CD4-positive, alpha-beta T cell treated with Interleukin-6 for 4 hours (primary cell): ENCODE data around the gene RPL3.
"Not testable (repeated sequence)": the region's sequence is repeated elsewhere in the genome, so short reads cannot be mapped to it uniquely, and the experiment has no call there.

Experiments
- DNase-seq: peaks from one replicate; pipeline ENCODE4 v3.0.0-alpha.2; 2020; ENCODE audit warnings: mixed read lengths

The RPL3 gene

DNA sequence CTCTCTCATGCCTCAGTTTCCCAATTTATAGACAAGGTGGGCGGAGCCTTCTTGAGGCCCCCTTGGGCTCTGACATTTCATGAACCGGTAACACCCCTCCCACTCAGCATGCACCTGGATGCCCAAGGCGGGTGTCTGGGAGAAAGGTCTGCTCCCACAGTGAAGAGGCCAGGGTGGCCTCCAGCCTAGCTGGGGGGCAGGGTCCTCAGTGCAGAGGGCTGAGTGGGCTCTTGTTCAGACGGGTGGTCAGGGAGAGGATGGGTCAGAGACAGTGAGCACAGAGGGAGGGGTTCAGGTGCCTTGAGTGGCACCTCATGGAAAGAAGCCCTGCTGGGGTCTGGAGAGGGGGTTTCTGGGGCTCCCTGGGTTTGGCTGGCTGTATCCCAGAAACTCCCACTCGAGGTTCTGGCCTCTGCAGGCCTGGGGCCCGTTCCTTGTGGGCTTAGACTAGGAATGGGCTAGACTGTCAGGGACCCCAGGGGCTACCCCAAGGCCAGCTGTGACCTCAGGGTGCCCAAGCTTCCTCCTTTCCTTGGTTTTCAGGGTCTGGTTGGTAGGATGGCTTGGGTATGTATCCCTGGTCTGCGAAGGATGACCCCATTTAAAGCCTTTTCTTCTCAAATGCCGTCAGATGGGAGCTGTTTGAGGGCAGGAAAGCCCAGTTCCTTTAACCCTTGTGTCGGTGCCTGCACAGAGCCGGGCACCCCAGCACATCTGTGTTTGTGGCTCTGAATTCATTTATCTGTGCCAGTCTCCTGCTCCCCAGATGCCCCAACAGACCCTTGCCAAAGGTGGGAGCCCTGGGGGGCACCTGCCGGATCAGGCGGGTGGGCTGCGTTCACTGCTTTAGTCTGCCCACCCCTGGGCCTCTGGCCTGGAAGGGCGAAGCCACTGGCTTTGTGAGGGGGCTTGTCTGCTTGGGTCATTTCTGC lies 31.6 kb upstream of the RPL3 start:
- no peak for DNase-seq

DNA sequence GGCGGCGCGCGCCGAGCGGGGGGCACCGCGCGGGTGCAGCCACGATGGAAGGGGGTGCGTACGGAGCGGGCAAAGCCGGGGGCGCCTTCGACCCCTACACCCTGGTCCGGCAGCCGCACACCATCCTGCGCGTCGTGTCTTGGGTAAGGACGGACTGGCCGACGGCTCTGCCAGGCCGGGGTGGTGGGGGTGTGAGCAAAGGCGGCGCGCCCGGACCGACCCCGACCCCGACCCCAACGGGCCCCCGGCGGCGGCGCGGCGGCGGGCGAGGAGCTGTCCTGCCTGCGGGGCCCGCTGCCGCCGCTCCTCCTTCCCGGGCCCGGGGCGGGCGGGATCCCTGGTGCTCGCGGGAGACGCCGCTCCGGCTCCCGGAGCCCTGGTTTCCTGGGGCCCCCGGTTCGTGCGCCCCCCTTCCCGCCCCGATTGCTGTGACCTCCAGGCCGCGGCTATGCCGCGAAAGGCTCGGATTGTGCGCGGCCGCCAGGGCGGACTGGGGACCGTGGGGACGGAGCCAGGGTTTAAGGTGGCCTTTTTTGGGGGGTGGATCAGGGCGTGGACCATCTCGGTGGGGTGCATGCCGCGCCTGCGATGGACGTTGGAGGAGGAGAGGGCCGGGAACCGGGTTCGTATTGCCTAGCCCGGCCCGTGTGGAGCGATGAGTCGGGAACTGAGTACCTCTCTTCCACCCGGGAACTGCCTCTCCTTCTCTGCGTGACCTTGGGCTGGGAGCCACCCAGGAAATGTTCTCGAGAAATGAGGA lies 30.7 kb upstream of the RPL3 start, which contains the start of gene SYNGR1:
Gene SYNGR1 (plus strand): TSS at position 25 of the 760 bp plus-strand sequence. CDS start 20 bp downstream, at position 45.
- peak; percentile 13 for DNase-seq

DNA sequence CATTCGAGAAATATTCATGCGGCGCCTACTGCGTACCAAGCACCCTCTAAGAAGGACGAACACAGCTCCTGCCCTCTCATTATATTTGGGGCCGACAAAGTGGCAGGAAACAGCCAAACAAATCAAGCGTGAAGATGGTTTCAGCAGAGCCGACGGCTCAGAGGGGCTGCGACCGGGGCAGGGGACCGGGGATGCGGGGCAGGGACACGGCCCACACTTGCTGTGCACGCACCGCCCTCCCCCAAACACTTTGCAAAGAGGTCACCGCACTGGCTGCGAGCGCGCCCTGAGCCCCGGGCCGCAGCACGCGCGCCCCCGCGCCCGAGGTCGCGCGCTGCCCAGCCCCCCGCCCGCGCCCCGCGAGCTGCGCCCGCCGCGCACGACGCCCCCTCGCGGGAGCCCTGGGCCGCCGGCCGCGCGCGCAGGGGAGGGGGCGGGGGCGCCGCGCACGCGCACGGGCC lies 30.1 kb upstream of the RPL3 start:
- DNase-seq = peak; percentile 28

DNA sequence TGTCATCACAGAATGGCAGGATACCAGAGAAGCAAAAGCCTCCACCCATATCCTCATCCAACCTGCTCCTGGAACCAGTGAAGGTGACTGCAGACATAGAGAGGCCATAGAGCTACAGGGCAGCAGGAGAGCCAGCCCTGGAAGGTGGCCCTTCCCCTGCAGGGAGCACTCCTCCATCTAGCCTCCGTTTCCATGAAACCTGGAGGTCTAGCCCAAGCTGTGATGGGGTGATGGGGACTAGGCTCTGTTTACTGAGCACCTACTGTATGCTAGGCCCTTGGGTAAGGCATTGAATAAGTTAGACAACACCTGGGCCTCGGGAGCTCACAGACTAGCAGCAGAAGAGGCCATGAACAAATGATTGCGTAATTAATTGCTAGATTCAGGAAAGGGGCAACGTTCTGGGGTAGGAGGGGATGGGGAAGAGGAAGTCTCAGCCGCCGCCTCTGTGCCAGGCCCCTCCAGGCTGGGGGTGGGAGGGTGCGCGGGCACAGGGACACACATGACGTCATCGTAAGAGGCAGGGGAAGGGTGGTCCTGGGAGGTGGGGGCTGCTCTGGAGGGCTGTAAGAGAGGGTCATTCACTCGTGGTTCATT lies 29.6 kb upstream of the RPL3 start:
- DNase-seq = no peak

DNA sequence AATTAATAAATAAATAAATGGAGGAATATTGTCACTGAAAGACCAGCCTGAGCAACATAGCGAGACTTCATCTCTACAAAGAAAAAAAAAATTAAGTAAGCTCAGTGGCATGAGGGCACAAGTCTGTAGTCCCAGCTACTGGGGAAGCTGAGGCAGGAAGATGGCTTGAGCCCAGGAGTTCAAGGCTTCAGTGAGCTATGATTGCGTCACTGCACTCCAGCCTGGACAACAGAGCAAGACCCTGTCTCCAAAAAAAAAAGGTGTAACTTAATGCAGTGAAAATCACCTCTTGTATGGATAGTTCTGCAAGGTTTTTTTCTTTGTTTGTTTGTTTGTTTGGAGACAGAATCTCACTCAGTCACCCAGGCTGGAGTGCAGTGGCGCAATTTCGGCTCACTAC lies 25.8 kb upstream of the RPL3 start:
- DNase-seq = no peak

DNA sequence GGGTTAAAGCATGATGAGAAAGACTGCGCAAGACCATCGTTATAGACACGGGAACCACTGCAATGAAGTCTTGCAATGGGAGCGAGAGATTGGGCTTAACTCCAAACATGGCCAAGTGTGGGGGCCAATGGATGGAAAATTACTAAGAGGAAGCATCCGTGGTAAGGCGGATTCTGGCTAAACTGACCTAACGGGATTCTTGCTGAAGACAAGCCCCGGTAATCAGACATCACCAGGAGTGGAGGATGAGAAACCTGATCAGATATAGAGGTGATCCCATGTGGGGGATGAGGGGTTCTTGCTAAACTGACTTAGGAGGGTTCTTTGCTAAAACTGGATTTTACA lies 24.6 kb upstream of the RPL3 start:
- DNase-seq = no peak

DNA sequence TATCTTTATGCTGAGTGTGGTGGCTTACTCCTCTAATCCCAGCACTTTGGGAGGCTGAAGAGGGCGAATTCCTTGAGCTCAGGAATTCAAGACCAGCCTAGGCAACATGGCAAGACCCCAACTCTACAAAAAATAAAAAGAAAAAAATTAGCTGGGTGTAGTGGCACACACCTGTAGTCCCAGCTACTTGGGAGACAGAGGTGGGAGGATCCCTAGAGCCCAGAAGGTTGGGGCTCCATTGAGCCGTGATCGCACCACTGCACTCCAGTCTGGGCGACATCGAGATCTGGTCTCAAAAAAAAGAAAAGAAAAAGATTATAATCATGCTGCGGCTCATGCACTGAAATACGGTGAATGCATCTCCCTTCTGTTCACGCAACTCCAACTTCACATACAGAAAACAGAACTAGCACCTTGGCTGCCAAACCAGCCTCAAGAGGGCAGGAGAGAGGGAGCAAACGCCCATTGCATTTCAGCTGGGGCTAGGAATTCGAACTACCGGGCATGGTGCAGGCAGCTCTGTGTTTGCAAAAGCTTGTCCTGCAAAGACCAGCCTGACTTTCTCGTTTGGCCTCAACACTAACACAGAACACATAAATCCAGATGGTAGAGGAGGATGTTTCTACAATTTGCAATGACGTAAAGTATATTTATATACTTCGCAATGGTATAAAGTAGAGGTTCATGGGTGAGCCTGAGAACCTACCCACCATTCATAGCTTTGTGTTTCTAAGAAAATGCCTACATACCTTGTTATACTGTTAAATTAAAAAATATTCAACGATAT lies 24.0 kb upstream of the RPL3 start:
- peak; percentile 67 for DNase-seq

DNA sequence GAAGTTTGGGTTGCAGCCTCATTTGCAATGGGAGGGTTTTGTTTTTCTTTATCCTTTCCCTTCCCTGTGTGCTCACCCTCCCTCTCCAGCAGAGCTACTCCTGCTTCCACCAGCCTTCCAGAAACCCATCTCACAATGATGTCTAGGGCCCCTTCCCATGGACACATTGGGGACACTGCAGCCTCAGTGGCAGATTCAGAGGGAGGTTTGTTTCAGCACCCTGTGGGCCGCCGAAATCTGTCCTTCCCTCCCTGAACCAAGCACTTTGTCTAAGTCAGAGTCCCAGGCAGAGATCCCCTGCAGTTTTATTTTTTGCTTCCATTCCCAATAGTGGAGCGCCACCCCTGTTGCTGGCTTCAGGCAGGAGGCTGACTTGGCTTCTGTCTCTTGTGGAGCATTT lies 21.8 kb upstream of the RPL3 start:
- no peak for DNase-seq

DNA sequence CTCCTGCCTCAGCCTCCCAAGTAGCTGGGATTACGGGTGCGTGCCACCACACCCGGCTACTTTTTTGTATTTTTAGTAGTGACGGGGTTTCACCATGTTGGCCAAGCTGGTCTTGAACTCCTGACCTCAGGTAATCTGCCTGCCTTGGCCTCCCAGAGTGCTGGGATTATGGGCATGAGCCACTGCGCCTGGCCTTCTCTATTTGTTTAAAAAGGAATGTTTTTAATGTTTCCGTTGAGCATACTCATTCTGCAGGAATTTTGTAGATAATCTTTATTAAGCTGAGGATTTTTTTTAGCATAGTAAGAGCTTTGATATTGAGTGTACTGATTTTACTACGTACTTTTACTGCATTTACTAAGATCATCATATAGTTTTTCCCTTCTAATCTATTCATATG lies 20.4 kb upstream of the RPL3 start:
- DNase-seq = not testable (repeated sequence)

DNA sequence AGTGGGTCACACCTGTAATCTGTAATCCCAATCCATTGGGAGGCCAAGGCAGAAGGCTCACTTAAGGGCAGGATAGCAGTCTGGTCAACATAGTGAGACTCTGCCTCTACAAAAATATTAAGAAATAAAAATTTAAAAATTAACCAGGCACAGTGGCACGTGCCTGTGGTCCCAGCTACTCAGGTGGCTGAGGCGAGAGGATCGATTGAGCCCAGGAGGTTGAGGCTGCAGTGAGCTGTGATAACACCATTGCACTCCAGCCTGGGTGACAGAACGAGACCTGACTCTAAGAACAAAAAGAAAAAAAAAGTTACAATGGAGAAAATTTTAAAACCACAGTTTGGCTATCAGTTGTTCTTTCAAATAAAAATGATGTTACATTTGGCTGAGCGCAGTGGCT lies 17.0 kb upstream of the RPL3 start:
- DNase-seq = no peak

DNA sequence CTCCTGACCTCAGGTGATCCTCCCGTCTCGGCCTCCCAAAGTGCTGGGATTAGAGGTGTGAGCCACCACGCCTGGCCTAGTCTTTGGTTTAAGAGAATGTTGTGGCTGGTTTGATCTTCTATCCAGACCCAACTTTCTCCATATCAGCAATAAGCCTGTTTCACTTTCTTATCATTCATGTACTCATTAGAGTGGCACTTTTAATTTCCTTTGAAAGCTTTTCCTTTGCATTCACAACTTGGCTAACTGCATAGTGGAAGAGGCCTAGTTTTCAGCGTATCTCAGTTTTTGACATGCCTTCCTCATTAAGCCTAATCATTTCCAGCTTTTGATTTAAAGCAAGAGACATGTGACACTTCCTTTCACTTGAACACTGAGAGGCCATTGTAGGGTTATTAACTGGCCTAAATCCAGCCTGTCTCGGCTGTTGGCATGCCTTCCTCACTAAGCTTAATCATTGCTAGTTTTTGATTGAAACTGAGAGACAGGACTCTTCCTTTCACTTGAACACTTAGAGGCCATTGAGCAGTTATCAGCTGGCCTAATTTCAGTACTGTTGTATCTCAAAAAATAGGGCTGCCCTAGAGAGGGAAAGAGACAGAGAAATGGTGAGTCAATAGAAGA lies 13.1 kb upstream of the RPL3 start:
- DNase-seq = no peak

DNA sequence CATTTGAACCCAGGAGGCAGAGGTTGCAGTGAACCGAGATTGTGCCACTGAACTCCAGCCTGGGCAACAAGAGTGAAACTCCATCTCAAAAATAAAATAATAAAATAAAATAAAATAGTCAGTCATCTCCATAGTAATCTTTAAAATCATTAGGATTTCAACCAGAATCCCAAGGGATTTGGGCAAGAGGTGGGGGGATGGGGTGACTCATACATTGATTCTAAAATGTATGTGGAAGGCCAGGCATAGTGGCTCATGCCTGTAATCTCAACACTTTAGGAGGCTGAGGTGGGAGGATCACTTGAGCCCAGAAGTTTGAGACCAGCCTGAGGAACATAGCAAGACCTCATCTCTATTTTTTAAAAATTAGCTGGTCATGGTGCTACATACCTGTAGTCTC lies 11.1 kb upstream of the RPL3 start:
- not testable (repeated sequence) for DNase-seq

DNA sequence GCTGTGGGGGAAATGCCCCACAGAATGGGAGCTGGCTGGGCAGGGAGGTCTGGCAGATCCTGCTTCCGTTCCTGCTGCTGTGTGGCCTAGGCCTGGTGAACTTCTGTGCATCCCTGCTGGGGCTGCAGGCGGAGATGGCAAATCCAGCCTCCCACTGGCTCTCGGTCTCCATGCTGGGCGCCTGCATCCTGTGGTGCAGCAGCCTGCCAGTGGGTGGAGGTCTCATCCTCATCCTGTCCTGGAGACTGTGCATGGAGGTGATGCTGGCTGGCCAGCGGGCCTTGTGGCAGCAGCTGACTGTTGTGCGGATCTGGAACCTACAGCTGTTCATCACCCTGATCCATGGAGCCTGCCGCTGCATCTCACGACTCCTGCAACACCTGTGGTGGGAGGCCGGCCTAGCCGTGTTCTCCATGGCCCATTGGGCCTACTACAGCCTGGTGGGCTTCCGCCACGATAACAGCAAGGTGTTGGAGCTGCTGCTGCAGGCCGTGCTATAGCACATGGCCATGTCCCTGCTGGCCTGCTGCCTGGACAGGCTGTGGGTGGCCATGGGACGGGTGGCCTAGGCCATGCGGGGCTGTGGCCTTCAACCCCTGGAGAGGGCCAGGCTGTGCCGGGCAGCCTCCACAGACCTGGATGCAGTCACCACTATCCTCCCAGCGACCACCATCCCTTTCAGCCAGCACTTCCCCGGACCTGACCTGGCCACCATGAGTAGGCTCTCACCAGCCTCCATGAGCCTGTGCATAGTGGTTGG lies 8.8 kb upstream of the RPL3 start:
- DNase-seq = no peak

DNA sequence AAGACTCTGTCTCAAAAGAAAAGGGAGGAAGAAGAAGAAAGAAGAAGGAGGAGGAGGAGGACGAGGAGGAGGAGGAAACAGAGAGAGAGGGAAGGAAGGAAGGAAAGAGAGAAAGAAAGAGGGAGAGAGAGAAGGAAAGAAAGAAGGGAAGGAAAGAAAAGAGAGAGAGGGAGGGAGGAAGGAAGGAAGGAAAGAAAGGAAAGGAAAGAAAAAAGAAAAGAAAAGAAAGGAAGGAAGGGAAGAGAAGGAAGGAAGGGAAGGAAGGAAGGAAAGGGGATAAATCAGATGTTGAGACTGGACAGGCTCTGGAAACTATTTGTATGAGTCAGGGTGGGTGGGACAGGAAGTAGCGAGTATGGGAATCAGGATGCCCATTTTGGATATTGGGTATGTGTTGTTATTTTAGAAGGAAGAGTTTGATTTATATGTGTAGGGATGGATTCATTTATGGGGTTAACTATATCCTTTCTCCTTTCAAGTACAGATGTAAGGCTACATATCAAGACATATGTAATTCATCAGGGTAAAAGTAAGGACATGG lies 6.0 kb upstream of the RPL3 start:
- DNase-seq = no peak

DNA sequence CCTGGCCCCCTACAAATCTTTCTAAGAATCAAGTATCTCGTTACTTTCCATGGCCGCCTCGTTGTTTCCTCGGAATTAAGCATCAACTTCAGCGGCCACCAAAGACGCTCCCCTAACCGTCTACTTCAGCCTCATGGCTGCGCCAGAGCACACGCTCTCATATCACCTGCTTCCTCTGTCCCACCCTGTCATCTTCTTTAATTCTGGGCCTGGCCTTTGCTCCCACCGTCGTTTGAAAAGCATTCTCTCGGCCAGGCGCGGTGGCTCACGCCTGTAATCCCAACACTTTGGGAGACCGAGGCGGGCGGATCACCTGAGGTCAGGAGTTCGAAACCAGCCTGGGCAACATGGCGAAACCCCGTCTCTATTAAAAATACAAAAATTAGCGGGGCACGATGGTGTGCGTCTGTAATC lies 1.2 kb upstream of the RPL3 start:
- not testable (repeated sequence) for DNase-seq

DNA sequence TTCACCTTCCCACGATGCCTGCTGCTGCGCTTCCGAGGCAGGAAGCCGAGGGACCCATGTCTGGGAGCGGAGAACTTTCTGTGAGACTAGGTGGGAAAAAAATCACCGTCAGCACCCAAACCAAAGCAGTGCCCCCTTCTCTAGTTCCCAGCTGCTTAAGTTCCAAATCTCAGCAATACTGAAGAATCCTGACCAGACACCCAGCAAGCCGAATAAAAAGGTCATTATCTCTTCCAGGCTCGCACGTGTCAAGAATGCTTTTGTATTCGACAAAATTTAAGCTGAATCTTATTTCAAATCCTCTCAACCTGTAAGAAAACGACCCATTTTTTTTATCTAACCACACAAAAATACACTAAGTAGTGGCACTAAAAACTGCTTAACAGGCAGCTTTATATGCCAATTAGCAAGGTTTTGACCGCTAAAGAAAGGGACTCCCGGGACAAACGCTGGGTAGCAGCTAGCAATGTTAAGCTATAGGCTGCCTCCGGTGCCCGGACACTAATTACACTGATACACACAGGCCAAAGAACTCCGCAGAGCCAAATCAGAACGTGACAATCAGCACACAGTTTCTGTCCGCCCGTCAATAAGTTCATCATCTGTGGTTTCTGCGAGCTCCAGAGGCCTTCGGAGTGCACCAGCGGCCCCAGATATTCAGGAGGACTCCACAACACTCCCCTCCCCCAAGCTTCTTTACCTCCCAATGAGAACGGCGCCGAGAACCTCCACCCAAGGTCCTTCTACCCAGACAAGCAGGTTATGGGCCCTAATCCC lies 728 bp downstream of the RPL3 start:
- peak; percentile 59 for DNase-seq

DNA sequence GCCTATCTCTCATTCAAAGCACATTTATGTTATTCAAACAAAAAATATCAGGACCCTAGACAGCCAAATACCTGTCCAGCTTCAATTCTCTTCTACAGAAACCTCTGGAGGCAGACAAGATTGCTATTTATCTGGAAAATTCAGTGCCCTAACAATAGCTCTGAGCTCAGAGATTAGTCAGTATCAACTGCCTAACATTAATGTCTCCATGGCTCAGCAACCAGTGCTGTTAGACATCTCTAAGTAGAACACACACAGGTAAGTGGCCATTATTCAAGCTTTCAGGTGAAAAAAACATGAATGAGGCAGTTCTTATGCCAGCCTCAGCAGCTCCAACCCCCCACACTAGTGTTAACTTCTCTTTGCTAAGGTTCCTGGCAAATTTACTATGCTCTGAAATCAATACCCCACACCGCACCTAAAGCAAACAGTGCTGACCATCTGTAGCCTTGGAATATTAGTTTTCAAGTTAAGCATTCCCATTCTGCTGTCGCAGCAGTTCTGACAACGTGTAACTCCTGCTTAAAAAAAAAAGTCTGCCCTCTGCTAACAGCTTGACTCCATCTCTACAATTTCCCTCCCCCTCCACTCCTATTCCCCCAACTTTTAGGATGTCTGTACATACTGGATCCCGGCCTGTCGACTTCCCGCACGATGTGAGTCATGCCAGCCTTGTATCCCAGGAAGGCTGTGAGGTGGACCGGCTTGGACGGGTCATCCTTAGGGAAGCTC lies 1.5 kb downstream of the RPL3 start:
- DNase-seq = no peak

DNA sequence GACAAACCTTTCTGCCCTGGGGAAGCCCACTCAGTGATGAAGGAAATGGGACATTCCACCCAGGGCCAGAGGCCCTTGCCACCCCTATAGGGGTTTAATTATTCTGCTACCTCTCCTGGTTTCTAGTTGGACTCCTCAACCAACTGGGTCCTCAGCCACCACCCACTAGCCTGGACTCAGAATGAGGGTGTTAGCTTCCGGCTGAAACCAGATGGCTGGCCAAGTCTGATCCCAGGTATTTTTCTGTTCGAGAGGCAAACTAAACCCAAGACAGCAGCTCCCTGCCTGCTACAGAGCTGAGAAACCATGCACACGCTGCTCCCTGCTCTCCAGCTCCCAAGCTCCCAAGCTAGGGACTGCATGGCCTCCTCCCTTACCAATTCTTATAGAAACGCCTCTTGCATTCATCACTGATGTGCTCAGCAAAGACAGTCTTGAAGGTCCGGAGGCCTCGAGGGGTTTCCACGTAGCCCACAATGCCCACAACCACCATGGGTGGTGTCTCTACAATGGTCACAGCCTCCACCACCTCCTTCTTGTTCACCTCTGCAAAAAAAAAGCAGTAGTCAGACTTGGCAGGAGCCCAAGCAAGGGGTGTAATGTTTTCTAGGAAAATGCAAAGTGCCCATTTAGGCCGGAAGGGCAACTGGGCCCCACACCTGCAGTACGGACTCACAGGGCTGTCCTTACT lies 2.2 kb downstream of the RPL3 start:
- DNase-seq = no peak
